HG02943 (cell line): ENCODE data around the gene SORCS2.

Experiments
- ATAC-seq: cut with Tn5 transposase; IDR thresholded peaks from one replicate; pipeline ENCODE4 v1.9.1; 2021; ENCODE audit warnings: mild to moderate bottlenecking, low read depth, moderate library complexity; ENCODE audit not compliant: unreplicated experiment

The SORCS2 gene

GRCh38 chr4:7631288-7632014, 439.1 kb downstream of the SORCS2 start:
- no peak for ATAC-seq

- ATAC-seq, result no peak
Observed at GRCh38 chr4:7632341-7632740, 440.0 kb downstream of the SORCS2 start.

GRCh38 chr4:7632971-7633370, 440.6 kb downstream of the SORCS2 start:
- no peak for ATAC-seq

GRCh38 chr4:7634661-7635251, 442.4 kb downstream of the SORCS2 start:
- no peak for ATAC-seq

GRCh38 chr4:7635445-7636239, 443.3 kb downstream of the SORCS2 start:
- no peak for ATAC-seq

GRCh38 chr4:7636240-7636508, 443.8 kb downstream of the SORCS2 start:
- no peak for ATAC-seq

GRCh38 chr4:7637139-7637538, 444.8 kb downstream of the SORCS2 start:
- ATAC-seq, result no peak

- ATAC-seq, result no peak
Observed at GRCh38 chr4:7637971-7638370, 445.6 kb downstream of the SORCS2 start.

GRCh38 chr4:7638489-7638888, 446.2 kb downstream of the SORCS2 start:
- no peak for ATAC-seq

- no peak for ATAC-seq
Observed at GRCh38 chr4:7638984-7639789, 446.8 kb downstream of the SORCS2 start.

GRCh38 chr4:7640136-7640535, 447.8 kb downstream of the SORCS2 start:
- no peak for ATAC-seq

GRCh38 chr4:7641712-7642111, 449.4 kb downstream of the SORCS2 start:
- ATAC-seq, result no peak

- ATAC-seq, result no peak
Observed at GRCh38 chr4:7642741-7643458, 450.6 kb downstream of the SORCS2 start.

GRCh38 chr4:7645158-7645557, 452.8 kb downstream of the SORCS2 start:
- no peak for ATAC-seq

- no peak for ATAC-seq
Observed at GRCh38 chr4:7645956-7646355, 453.6 kb downstream of the SORCS2 start.

- ATAC-seq, result no peak
Observed at GRCh38 chr4:7646384-7647061, 454.2 kb downstream of the SORCS2 start.

- ATAC-seq, result no peak
Observed at GRCh38 chr4:7647186-7647585, 454.8 kb downstream of the SORCS2 start.

- no peak for ATAC-seq
Observed at GRCh38 chr4:7647600-7648543, 455.5 kb downstream of the SORCS2 start.
